Measurements from ENCODE around the gene EHD4.
A peak's percentile ranks its signal among the peaks of the same experiment; 100 is the strongest.

The EHD4 gene

DNA sequence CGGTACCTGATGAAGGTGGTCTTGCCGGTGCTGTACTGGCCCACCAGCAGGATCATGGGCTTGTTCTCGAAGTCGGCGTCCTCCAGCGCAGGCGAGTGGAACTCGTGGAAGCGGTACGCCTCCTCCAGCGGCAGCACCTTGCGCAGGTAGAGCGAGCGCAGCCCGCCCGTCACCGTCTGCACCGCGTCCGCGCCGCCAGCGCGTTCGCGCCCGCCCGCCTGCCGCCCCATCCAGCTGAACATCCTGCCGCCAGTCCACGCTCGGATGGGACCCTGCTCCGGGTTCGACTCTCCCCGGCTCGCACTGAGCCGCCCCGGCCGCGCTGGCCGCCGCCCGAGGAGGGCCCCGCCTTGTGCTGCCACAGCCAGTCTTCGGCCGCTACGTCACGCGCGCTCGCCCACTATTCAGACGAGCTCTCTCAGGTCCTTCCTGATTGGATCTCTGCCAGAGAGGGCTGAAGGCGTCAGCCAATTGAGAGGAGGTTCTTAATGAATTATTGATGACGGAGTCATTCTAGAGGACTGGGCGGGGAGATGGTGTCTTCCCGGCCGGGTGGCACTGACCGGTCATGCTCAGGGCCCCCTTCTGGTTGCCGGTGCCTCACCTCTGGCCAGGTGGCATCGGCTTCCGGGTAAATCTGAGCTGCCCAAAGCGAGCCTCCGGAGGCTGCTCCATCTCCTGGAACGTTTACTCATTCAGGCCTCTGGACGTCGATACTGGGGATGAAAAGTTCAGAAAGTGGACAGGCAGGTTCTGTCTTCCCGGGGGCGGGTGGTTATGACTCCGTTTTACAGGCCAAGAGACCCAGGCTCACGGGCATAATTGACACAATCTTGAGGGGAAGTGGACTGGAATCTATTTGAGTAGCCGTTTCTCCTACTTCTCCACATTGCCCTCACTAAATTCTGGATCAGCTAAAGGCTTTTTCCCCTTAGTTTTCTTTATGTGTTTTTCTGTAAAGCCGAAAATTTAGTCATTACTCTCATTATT is at the start of gene EHD4:
TSS of gene EHD4 (minus strand) at position 305 of the 990 bp plus-strand sequence. CDS start at position 242, 63 bp downstream.
- peaks cover 14% of the 10 kb centered on the region for H3K4me1 ChIP-seq (ENCODE audit: insufficient read depth, low read length)
- H3K9me3 ChIP-seq (ENCODE audit: control insufficient read depth, insufficient read depth, low read length): no peaks in the 10 kb centered on the region
- H3K9ac ChIP-seq (ENCODE audit: low read depth, low read length): peak within 1 kb of the TSS; percentile 98
- no peaks in the 10 kb centered on the region for H3K36me3 ChIP-seq (ENCODE audit: insufficient read depth, low read length)

DNA sequence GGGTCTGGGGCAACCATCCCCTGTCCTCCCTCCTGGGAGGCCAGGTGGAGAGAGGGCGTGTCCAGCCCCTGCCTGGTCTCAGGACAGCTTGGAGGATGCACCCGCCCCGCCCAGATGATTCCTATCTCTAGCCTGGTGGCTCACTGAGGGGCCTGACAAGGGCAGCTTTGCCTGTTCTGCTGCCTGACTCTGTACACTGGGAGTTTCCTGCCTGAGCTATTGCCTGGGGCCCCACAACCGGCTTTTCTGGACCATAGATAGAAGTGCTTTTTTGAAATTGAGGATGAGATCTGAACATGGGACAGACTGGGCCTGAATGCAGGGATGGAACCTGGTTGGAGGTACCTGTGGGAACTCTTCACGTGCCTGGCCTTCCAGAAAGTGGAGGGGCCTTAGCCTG is 49.2 kb upstream of the EHD4 start:
- no peaks in the 10 kb centered on the region for H3K36me3 ChIP-seq (ENCODE audit: insufficient read depth, low read length)
- peaks cover 9% of the 10 kb centered on the region for H3K9me3 ChIP-seq (ENCODE audit: control insufficient read depth, insufficient read depth, low read length)
- H3K9ac ChIP-seq (ENCODE audit: low read depth, low read length): no peak overlapping the region
- no peaks in the 10 kb centered on the region for H3K4me1 ChIP-seq (ENCODE audit: insufficient read depth, low read length)

DNA sequence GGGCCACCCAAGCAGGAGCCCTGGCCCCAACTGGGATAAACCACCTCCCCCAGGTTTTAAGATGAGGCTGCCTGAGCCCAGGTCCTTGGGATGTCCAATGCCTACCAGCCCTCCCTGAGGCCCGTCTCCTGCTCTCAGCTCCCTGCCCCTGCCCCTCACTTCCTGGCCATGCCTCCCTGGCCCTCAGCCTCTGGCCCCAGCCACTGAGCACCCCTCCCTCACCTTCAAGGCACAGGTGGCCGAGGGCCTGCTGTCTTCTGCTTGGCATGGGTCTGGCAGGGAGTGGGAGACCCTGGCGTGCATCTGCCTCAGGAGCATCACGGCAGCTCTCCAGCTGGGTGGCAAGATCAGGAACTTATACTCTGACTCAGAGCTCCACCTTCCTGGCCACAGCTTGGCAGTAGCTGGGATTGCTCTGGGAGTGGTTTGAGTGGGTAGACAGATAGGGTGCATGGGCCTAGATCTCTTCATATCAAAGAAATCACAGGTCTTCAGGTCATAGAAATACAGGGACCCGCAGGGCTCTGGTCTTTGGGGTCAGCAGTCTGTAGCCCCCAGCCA is 48.4 kb upstream of the EHD4 start, which contains the start of gene PLA2G4E:
TSS of gene PLA2G4E (minus strand) at position 330 of the 561 bp plus-strand sequence. CDS start at position 318, 12 bp downstream.
- H3K9ac ChIP-seq (ENCODE audit: low read depth, low read length): no peak within 1 kb of the TSS
- H3K9me3 ChIP-seq (ENCODE audit: control insufficient read depth, insufficient read depth, low read length): peaks cover 9% of the 10 kb centered on the region
- no peaks in the 10 kb centered on the region for H3K4me1 ChIP-seq (ENCODE audit: insufficient read depth, low read length)
- H3K36me3 ChIP-seq (ENCODE audit: insufficient read depth, low read length): no peaks in the 10 kb centered on the region

DNA sequence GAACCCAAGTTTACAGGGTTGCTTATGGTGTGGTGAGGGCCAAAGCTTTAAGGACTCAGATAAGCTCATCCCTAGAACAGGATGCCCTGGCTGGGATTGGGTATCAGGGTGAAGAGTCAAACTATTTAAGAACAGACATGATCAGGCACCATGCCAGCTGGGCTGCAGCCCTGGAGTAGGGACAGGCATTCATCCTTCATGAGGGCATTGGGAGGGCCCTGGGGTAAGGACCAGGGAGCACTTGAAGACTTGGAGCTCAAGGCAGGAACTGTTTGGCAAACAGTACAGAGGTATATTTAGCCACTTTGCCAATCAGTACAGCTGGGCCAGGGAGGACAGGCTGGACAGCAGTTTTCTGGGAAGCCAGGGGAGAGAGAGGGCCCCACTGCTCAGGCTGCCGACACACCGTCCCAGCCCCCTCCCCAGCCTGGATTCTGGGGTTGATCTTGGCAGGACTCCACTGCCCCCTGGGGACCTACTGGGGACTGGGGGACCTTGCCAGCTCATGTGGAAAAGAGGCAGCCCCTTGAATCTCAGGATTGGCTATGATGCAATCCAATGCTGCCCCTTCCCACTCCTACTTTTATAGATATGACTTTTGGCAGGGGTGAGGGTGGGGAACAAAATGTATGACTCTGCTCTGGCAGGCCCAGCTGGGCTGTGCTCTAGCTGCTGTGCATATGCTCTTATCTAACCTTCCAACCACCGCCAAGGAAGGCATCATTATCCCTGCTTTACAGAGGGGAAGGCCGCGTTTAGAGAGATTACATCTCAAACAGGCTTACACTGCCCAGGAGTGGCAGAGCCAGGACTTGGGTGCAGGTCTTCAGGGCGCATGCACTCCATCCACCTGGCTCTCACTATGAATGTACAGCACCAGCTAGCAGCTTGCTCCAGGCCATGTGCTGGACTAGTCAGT is 46.2 kb upstream of the EHD4 start:
- H3K4me1 ChIP-seq (ENCODE audit: insufficient read depth, low read length): no peaks in the 10 kb centered on the region
- H3K9ac ChIP-seq (ENCODE audit: low read depth, low read length): no peak overlapping the region
- H3K36me3 ChIP-seq (ENCODE audit: insufficient read depth, low read length): no peaks in the 10 kb centered on the region
- peaks cover 7% of the 10 kb centered on the region; the same call in 1 of the 2 replicates for H3K9me3 ChIP-seq (ENCODE audit: control insufficient read depth, insufficient read depth, low read length)

DNA sequence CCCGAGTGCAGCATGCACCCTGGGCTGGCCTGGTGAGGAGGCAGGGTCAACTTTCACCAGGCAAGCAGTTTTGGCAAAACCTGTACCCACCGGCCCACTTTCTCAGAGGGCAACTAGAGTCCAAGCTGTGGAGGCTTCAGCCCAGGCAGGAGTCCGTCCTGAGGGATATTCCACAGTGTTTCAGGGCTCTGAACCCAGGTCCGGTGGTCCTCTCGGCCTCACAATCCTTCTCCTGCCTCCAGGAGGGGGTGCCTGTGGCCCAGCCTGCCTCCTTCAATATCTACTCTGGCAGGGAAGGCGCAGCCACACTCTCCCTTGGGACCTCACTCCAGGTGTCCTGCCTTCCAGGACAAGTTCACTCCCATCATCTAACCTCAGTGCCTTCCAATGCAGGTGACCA is 44.6 kb upstream of the EHD4 start:
- Histone ChIP-seq H3K4me1 (ENCODE audit: insufficient read depth, low read length) (no peaks in the 10 kb centered on the region), H3K9me3 (ENCODE audit: control insufficient read depth, insufficient read depth, low read length) (0 out of 2 replicates have a peak, but pooled peaks cover under 1% of the 10 kb centered on the region), H3K36me3 (ENCODE audit: insufficient read depth, low read length) (no peaks in the 10 kb centered on the region), H3K9ac (ENCODE audit: low read depth, low read length) (no peak overlapping the region)

DNA sequence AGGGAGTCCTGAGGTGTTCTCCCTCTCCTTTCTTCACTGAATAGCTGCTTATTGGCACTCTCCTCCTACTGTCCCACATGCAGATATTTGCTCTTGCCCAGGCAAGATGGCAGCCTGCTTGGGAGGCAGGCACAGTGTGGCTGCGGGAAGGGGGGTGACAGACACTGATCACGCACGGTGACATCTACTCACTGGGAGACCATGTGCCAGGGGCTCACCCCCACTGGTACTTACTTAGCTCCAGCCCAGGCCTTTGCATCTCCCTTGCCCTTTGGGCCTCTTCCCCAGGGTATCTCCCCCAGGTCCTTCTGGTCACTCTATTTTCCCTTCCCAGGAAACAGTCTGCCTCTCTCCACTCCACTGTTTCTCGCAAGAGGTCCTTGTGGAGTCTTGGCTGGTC is 42.0 kb upstream of the EHD4 start:
- H3K9me3 ChIP-seq (ENCODE audit: control insufficient read depth, insufficient read depth, low read length): no peaks in the 10 kb centered on the region
- H3K4me1 ChIP-seq (ENCODE audit: insufficient read depth, low read length): no peaks in the 10 kb centered on the region
- no peak overlapping the region for H3K9ac ChIP-seq (ENCODE audit: low read depth, low read length)

DNA sequence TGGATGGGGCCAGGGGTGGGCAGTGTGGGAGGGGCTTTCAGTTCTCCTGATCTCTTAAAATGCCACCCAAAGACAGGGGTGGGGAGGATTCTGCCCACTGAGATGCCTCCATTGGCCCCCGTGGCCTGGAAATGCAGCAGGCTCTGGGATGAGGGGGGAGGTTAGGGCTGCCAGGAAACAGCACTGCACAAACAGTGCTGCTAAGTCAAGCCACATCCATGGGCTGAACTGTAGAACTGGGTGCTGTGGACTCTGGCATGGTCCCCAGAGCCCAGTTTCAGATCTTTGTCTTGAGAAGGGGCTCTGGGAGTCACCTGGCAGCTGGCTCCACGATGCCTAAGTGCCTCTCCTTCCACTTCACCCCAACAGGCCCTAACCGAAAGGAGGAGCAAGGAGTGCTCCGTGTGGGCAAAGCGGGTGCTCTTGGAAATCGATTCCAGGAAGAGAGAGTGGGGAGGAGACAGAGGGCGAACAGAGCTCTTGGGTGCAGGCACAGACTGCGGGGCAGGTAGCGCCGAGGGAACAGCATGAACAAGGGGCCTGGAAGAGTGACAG is 40.6 kb upstream of the EHD4 start:
- Histone ChIP-seq H3K4me1 (ENCODE audit: insufficient read depth, low read length) (no peaks in the 10 kb centered on the region), H3K36me3 (ENCODE audit: insufficient read depth, low read length) (no peaks in the 10 kb centered on the region), H3K9ac (ENCODE audit: low read depth, low read length) (no peak overlapping the region), H3K9me3 (ENCODE audit: control insufficient read depth, insufficient read depth, low read length) (no peaks in the 10 kb centered on the region)

More for the DNA sequence above, 42.0 kb upstream of the EHD4 start:
- no peaks in the 10 kb centered on the region for H3K36me3 ChIP-seq (ENCODE audit: insufficient read depth, low read length)

DNA sequence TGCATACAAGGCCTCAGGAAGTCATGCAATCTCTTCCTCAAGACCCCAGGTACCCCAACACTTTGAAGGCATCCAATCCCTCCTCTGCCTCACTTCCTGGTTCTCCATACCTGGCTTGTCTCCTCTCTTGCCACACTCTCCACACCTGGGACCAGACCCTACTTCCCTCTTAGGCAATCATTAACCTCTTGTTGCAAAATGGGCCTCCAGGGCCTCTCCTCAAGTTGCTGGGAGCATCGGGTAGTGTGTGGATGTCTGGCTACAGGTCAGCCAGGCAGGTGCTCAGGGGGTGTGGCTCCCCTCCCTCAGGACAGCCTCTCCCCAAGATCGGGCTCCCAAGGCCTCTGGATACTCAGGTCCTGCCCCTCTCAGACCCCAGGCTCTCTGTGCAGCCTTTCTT is 39.9 kb upstream of the EHD4 start:
- Histone ChIP-seq H3K4me1 (ENCODE audit: insufficient read depth, low read length) (no peaks in the 10 kb centered on the region), H3K36me3 (ENCODE audit: insufficient read depth, low read length) (no peaks in the 10 kb centered on the region), H3K9me3 (ENCODE audit: control insufficient read depth, insufficient read depth, low read length) (no peaks in the 10 kb centered on the region), H3K9ac (ENCODE audit: low read depth, low read length) (no peak overlapping the region)

DNA sequence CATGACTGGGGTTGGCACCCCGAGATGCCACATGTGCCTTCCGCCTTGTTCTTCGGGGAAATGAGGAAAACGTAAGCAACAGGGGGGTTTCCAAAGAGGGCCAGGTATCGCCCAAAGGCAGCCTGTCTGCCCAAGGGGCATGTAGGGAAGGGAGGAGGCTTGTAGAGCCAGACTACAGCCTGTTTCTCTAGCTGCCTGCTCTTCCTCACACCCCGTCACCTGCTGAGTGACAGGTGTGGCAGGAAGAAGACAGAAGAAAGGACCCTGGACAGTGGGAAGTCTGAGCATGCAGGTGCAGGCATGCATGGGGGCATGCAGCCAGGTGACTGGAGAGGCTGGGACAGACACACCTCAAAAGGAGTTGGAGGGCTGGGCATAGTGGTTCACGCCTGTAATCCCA is 38.7 kb upstream of the EHD4 start:
- no peaks in the 10 kb centered on the region for H3K4me1 ChIP-seq (ENCODE audit: insufficient read depth, low read length)
- no peak overlapping the region for H3K9ac ChIP-seq (ENCODE audit: low read depth, low read length)
- no peaks in the 10 kb centered on the region for H3K9me3 ChIP-seq (ENCODE audit: control insufficient read depth, insufficient read depth, low read length)
- no peaks in the 10 kb centered on the region for H3K36me3 ChIP-seq (ENCODE audit: insufficient read depth, low read length)

DNA sequence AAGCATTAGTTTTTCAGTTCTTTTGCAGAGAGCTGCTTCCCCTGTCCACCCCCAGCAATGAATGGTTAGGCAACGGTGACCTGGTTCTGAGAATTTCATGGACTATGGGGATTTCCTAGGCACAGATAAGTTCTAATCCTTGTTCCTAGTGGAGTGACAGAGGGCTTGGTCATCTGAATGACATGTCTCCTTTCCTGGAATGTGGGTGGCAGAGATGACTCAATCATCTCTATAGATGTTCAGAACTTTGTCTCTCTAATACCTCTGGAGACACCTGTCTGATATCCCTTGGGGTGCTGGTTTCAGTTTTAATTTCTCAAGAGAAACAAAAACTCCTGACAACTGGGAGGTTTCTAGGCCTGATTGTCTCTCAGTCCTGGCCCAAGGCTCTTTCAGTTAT is 38.1 kb upstream of the EHD4 start:
- Histone ChIP-seq H3K36me3 (ENCODE audit: insufficient read depth, low read length) (no peaks in the 10 kb centered on the region), H3K9ac (ENCODE audit: low read depth, low read length) (no peak overlapping the region), H3K4me1 (ENCODE audit: insufficient read depth, low read length) (no peaks in the 10 kb centered on the region), H3K9me3 (ENCODE audit: control insufficient read depth, insufficient read depth, low read length) (no peaks in the 10 kb centered on the region)

DNA sequence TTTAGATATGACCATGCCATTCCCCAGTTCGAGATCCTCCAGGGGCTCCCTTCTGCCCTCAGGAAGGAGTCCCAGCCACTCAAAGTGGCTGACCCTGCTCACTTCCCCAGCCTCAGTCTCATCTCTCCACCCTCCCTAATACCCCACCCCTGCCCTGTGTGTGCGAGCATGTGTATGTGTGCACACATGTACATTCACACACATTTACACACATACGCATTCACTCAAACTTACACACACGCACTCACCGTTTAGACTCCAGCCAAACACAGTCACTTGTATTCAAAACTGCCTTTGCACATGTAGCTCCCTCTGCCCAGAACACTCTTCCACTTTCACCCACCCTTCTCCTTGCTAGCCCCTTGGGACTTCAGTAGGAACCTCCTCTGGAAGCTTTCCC is 37.1 kb upstream of the EHD4 start:
- no peaks in the 10 kb centered on the region for H3K4me1 ChIP-seq (ENCODE audit: insufficient read depth, low read length)
- H3K36me3 ChIP-seq (ENCODE audit: insufficient read depth, low read length): no peaks in the 10 kb centered on the region
- H3K9me3 ChIP-seq (ENCODE audit: control insufficient read depth, insufficient read depth, low read length): no peaks in the 10 kb centered on the region
- no peak overlapping the region for H3K9ac ChIP-seq (ENCODE audit: low read depth, low read length)

DNA sequence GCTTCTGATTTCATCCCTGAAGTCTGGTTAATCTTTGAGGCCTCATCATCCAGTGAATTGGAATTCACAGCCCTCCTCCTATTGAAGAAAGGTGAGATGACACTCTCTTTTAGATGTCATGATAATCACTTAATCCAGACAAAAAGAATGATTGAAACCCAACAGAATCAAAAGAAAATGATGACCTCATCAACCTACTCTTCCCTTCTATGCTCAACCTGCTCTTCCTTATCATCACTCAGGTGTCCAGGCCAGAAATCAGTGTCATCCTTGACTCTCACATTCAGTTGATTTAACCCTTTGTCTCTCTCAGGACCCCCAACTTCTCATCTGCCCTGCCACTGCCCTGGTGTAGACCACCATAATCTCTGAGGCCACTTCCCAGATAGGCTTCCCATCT is 36.7 kb upstream of the EHD4 start:
- H3K9ac ChIP-seq (ENCODE audit: low read depth, low read length): no peak overlapping the region
- no peaks in the 10 kb centered on the region for H3K4me1 ChIP-seq (ENCODE audit: insufficient read depth, low read length)
- no peaks in the 10 kb centered on the region for H3K9me3 ChIP-seq (ENCODE audit: control insufficient read depth, insufficient read depth, low read length)

DNA sequence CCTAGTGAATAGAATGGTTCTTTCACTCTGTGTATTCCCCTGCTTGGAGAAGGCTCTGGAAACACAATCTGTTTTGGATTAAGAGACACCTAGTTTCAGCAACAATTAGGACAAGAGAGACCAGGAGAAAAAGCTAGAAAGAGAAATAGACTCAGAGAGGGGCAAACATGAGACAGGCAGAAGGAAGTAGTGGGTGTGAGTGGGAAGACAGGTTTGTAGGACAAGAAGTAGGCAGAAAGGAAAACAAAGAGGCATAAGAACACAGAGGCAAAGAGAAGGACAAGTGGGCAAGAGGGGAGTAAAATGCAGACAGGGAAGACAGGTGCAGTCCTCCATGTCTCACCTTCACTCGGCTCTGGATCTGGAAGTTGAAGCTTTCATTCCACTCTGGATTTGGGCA is 35.0 kb upstream of the EHD4 start:
- no peaks in the 10 kb centered on the region for H3K36me3 ChIP-seq (ENCODE audit: insufficient read depth, low read length)
- H3K9me3 ChIP-seq (ENCODE audit: control insufficient read depth, insufficient read depth, low read length): no peaks in the 10 kb centered on the region
- H3K9ac ChIP-seq (ENCODE audit: low read depth, low read length): no peak overlapping the region
- H3K4me1 ChIP-seq (ENCODE audit: insufficient read depth, low read length): no peaks in the 10 kb centered on the region

More for the DNA sequence above, 36.7 kb upstream of the EHD4 start:
- no peaks in the 10 kb centered on the region for H3K36me3 ChIP-seq (ENCODE audit: insufficient read depth, low read length)

DNA sequence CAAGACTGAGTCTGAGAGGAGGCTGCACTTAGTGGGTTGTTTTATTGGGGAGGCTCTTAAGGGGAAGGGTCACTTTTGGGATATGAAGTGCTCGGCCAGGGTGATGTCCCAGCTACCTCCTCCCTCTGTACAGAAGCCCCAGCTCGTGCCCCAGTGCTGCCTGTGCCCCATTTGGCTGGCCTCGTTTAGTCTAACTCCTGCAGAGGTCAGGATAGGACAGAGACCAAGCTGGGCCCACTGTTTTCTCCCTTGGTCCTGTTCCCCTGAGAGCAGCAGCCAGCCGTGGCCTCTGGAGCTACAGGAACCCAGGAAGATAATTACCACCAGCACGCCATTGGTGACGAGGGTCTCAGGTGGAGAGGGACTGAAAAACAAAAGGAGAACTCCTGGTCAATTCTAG is 30.0 kb upstream of the EHD4 start:
- H3K36me3 ChIP-seq (ENCODE audit: insufficient read depth, low read length): no peaks in the 10 kb centered on the region
- no peaks in the 10 kb centered on the region for H3K9me3 ChIP-seq (ENCODE audit: control insufficient read depth, insufficient read depth, low read length)
- no peaks in the 10 kb centered on the region for H3K4me1 ChIP-seq (ENCODE audit: insufficient read depth, low read length)
- H3K9ac ChIP-seq (ENCODE audit: low read depth, low read length): no peak overlapping the region
